NCI-H2171 treated with DMSO at 0.1 percent for 48 hours (cell line): ENCODE measurements around the gene HYDIN.

Experiments
- DNase-seq: peaks from one replicate; lab custom pipeline; 2025; lab: John Stamatoyannopoulos, UW

Gene HYDIN

DNA sequence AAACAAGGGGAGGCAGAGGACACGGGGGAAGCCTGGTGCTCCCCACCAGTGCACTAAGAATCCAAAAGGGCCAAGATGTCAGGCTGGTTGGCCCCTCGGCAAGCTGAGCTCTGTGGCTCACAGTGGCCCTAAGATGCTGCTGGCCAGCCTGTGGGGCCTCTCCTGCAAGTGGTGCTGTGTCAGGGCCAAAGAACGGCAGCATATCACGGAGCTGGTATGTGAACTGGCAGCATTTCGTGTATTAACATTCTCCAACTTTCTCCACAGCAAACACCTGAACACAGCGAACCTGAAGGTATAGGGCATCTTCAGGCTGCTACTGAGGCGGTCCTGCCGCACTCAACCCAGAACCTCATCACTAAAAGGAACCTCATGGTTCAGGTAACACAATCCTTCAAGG is 464.3 kb downstream of the HYDIN start:
- no peak for DNase-seq

DNA sequence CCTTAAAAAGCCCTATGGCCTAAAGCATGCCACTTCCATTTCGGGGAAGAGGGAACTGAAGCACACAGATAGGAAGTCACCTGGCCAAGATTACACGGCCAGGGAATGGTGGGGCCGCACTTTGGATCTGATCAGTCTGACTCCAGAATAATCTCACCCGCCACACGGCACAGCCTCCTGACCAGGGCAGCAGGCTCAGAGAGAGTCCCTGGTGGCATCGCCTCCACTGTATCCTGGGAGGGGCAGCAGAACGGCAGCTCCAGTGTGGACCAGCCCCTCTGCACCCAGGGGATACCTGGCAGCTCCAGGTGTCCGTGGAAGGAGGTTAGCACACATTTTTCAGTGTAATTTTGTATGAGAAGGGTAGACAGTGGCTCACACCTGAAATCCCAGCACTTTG is 465.0 kb downstream of the HYDIN start:
- DNase-seq = no peak

GRCh38 chr16:70764632-70765031 is 465.9 kb downstream of the HYDIN start:
- DNase-seq = no peak

GRCh38 chr16:70760221-70760620 is 470.3 kb downstream of the HYDIN start:
- DNase-seq = no peak

- DNase-seq = no peak
Observed at GRCh38 chr16:70759666-70760065, 470.9 kb downstream of the HYDIN start.

- no peak for DNase-seq
Observed at GRCh38 chr16:70758786-70759185, 471.7 kb downstream of the HYDIN start.
